AG04450 (cell line): Measurements from ENCODE around the gene TRIM29. TPM values are rescaled to one million over a fixed set of nuclear protein-coding genes. Genes with fewer than 3 reads are reported as not detected.
A peak's percentile ranks its signal among the peaks of the same experiment; 100 is the strongest.

ENCODE experiments used
- CTCF ChIA-PET: fragments of 300-600, 350-600 bp; formaldehyde crosslinking; extraction: SDS; loops from one replicate; lab custom pipeline; 2022; ENCODE audit warnings: antibody characterized with exemption, inconsistent platforms; lab: Charles Lee
- POLR2A ChIA-PET: fragments of 350-600 bp; formaldehyde crosslinking; extraction: SDS; loops from one replicate; lab custom pipeline; 2021; ENCODE audit warnings: antibody characterized with exemption, inconsistent platforms; lab: Yijun Ruan, JAX
- DNase-seq: peaks from one replicate; pipeline ENCODE4 v3.0.0-alpha.2; 2011; ENCODE audit warnings: low read depth, low spot score
- H3K27ac ChIP-seq: one replicate; pipeline ENCODE4 v1.5.1; 2012; ENCODE audit warnings: low read depth, low read length, control low read depth
- H3K27me3 ChIP-seq: one replicate; pipeline ENCODE4 v1.6.0; 2012; ENCODE audit warnings: low read length; ENCODE audit not compliant: control insufficient read depth, insufficient read depth
- H3K4me3 ChIP-seq: 2 replicates; pipeline ENCODE4 v1.5.1; 2011; ENCODE audit warnings: mild to moderate bottlenecking, low read depth, low read length, control low read depth
- H3K9me3 ChIP-seq: 2 replicates; pipeline ENCODE4 v1.5.1; 2012; ENCODE audit warnings: low read length; ENCODE audit not compliant: control insufficient read depth, insufficient read depth
- CTCF ChIP-seq: IDR thresholded peaks from 2 replicates; pipeline ENCODE4 v1.5.1; 2011; ENCODE audit warnings: low read depth, low read length, control low read depth, inconsistent platforms
- polyA plus RNA-seq: library from polyadenylated mRNA; depleted of rRNA; stranded (reverse); fragments of >200 nt; gene quantifications from 2 replicates; pipeline ENCODE4 v1.2.3, GENCODE V29; 2011

The TRIM29 gene
- polyA plus RNA-seq, 1 experiment, result 0.07 TPM

- Histone ChIP-seq H3K9me3 (no peaks in the 10 kb centered on the region), H3K27ac (no peak overlapping the region), H3K27me3 (peaks cover 16% of the 10 kb centered on the region), H3K4me3 (no peak overlapping the region)
- CTCF ChIA-PET, result interaction anchor here (2.0 kb wide), 1 partner anchor 10 kb away, joined by 11 read pairs; no protein-coding TSS in a partner anchor
- POLR2A ChIA-PET, result no interaction called here
- TF ChIP-seq CTCF, result no peak
- DNase-seq, result no peak
Observed at GRCh38 chr11:120117991-120118390, 19.9 kb downstream of the TRIM29 start.

- H3K9me3 ChIP-seq, result no peaks in the 10 kb centered on the region
- H3K27ac ChIP-seq, result no peak overlapping the region
- no peak for TF ChIP-seq CTCF
- H3K27me3 ChIP-seq, result peaks cover 20% of the 10 kb centered on the region
- ChIA-PET CTCF (no interaction called here), POLR2A (no interaction called here)
- DNase-seq, result no peak
- H3K4me3 ChIP-seq, result no peak overlapping the region
Observed at GRCh38 chr11:120116966-120117365, 20.9 kb downstream of the TRIM29 start.

GRCh38 chr11:120115272-120116000 lies 22.5 kb downstream of the TRIM29 start:
- Histone ChIP-seq H3K9me3 (no peaks in the 10 kb centered on the region), H3K27me3 (peaks cover 17% of the 10 kb centered on the region), H3K4me3 (no peak overlapping the region), H3K27ac (no peak overlapping the region)
- ChIA-PET POLR2A (no interaction called here), CTCF (interaction anchor here (1.0 kb wide), 1 partner anchor 185 kb away, joined by 3 read pairs; no protein-coding TSS in a partner anchor)
- TF ChIP-seq CTCF, result peak; percentile 16; the same call in 1 of the 2 replicates
- no peak for DNase-seq

GRCh38 chr11:120112174-120112796 lies 25.6 kb downstream of the TRIM29 start:
- CTCF ChIA-PET, result interaction anchor here (0.6 to 1.8 kb wide), 3 partner anchors 188 to 755 kb away, joined by 3 to 6 read pairs (median 4); no protein-coding TSS in a partner anchor

More at GRCh38 chr11:120112174-120112796, 25.6 kb downstream of the TRIM29 start:
- POLR2A ChIA-PET, result no interaction called here
- Histone ChIP-seq H3K9me3 (no peaks in the 10 kb centered on the region), H3K27ac (no peak overlapping the region), H3K4me3 (no peak overlapping the region), H3K27me3 (peaks cover 22% of the 10 kb centered on the region)
- no peak for DNase-seq
- TF ChIP-seq CTCF, result no peak
